GM12878 (cell line): Measurements from ENCODE around the gene COL6A1. TPM values are rescaled to one million over a fixed set of nuclear protein-coding genes. Genes with fewer than 3 reads are reported as not detected.

Experiments used
- ATAC-seq: fragments of 200-7000 bp; cut with Tn5 transposase; 3 replicates; pipeline ENCODE4 v1.9.1; 2020; ENCODE audit warnings: mild to moderate bottlenecking, moderate library complexity
- BruUV-seq: library from RNA; stranded (reverse); fragments of 400-500 nt; replicated peaks from 2 replicates; lab custom pipeline; 2021; lab: Mats Ljungman, UMichigan
- CTCF ChIA-PET: fragments of 300-600 bp; sonication (Branson Sonifier 250); formaldehyde crosslinking; extraction: SDS; loops from one replicate; lab custom pipeline; 2021; ENCODE audit warnings: inconsistent platforms; lab: Yijun Ruan, JAX
- POLR2A ChIA-PET: fragments of 350-600 bp; formaldehyde crosslinking; extraction: SDS; loops from one replicate; lab custom pipeline; 2021; ENCODE audit warnings: inconsistent platforms; lab: Charles Lee
- RAD21 ChIA-PET: fragments of 300-600 bp; sonication (Branson Sonifier 250); formaldehyde crosslinking; loops from one replicate; lab custom pipeline; 2023; ENCODE audit warnings: antibody characterized with exemption; ENCODE audit not compliant: unreplicated experiment; lab: Charles Lee
- SMC1A ChIA-PET: fragments of 300-600 bp; sonication (Branson Sonifier 250); formaldehyde crosslinking; loops from one replicate; lab custom pipeline; 2023; ENCODE audit not compliant: unreplicated experiment, uncharacterized antibody; lab: Charles Lee
- DNase-seq: peaks from one replicate; pipeline ENCODE4 v3.0.0-alpha.2; 2011; ENCODE audit warnings: low read depth, low spot score
- FAIRE-seq: peaks from 3 replicates; lab custom pipeline; 2011; peaks lifted over from hg19 to GRCh38; lab: Jason Lieb, UNC
- H2AFZ ChIP-seq: 2 replicates; pipeline ENCODE4 v1.6.0; 2011; ENCODE audit warnings: low read depth, low read length, control low read depth; ENCODE audit not compliant: control insufficient read depth
- H3K27ac ChIP-seq: 2 replicates; pipeline ENCODE4 v1.5.1; 2011; ENCODE audit warnings: control low read depth; ENCODE audit not compliant: control insufficient read depth, insufficient read depth
- H3K27me3 ChIP-seq, 2 experiments: replicated peaks in 1 of 2; 2 replicates each; pipeline versions ENCODE4 v1.6.0 to v1.6.1; 2011; ENCODE audit warnings: low read length in 1 of 2; ENCODE audit not compliant: control insufficient read depth in 2 of 2, insufficient read depth in 2 of 2
- H3K36me3 ChIP-seq, 2 experiments: 2 replicates each; pipeline ENCODE4 v1.5.1; 2011; ENCODE audit warnings: low read length in 1 of 2; ENCODE audit not compliant: control insufficient read depth in 2 of 2, insufficient read depth in 2 of 2
- H3K4me1 ChIP-seq: 2 replicates; pipeline ENCODE4 v1.6.1; 2011; ENCODE audit warnings: mild to moderate bottlenecking, low read length, moderate library complexity, mixed read lengths; ENCODE audit not compliant: control insufficient read depth, insufficient read depth
- H3K4me2 ChIP-seq: 2 replicates; pipeline ENCODE4 v1.6.0; 2011; ENCODE audit warnings: control low read depth; ENCODE audit not compliant: control insufficient read depth, insufficient read depth
- H3K4me3 ChIP-seq: fragments of 200-600 bp; sonication (generic); 2 replicates; pipeline ENCODE4 v1.5.1; 2016
- H3K79me2 ChIP-seq: 2 replicates; pipeline ENCODE4 v1.6.0; 2011; ENCODE audit warnings: low read length; ENCODE audit not compliant: control insufficient read depth, insufficient read depth
- H3K9ac ChIP-seq: 2 replicates; pipeline ENCODE4 v1.8.0; 2011; ENCODE audit warnings: low read length, control low read depth, mixed read lengths; ENCODE audit not compliant: control insufficient read depth, insufficient read depth
- H3K9me3 ChIP-seq: replicated peaks from 3 replicates; pipeline ENCODE4 v1.5.1; 2011; ENCODE audit warnings: mild to moderate bottlenecking, low read length; ENCODE audit not compliant: control insufficient read depth, insufficient read depth
- H4K20me1 ChIP-seq: 2 replicates; pipeline ENCODE4 v1.6.0; 2011; ENCODE audit not compliant: control insufficient read depth, insufficient read depth
- ASH2L ChIP-seq: fragments of 300-600, 200-600 bp; sonication (generic); IDR thresholded peaks from 2 replicates; pipeline ENCODE4 v1.6.1; 2017; ENCODE audit warnings: low read depth, mild to moderate bottlenecking, borderline replicate concordance
- CBFB ChIP-seq: IDR thresholded peaks from 2 replicates; pipeline ENCODE4 v1.6.1; 2016; ENCODE audit warnings: antibody characterized with exemption, low read depth
- HDGF ChIP-seq: fragments of 450-650 bp; IDR thresholded peaks from 2 replicates; pipeline ENCODE4 v1.6.1; 2016; ENCODE audit warnings: antibody characterized with exemption
- MTA3 ChIP-seq: IDR thresholded peaks from 2 replicates; pipeline ENCODE4 v1.6.1; 2012; ENCODE audit warnings: low read length, inconsistent platforms, borderline replicate concordance
- NR2C1 ChIP-seq: fragments of 450-650 bp; IDR thresholded peaks from 2 replicates; pipeline ENCODE4 v1.6.1; 2017; ENCODE audit warnings: antibody characterized with exemption, mild to moderate bottlenecking, moderate library complexity
- RAD21 ChIP-seq: IDR thresholded peaks from 2 replicates; pipeline ENCODE4 v1.6.1; 2011; ENCODE audit warnings: mild to moderate bottlenecking, low read depth, low read length, moderate library complexity; ENCODE audit not compliant: insufficient read depth
- RAD51 ChIP-seq: fragments of 450-650 bp; IDR thresholded peaks from 2 replicates; pipeline ENCODE4 v1.6.1; 2016; ENCODE audit warnings: moderate library complexity, mild to moderate bottlenecking, inconsistent platforms
- SIN3A ChIP-seq: IDR thresholded peaks from 2 replicates; pipeline ENCODE4 v1.6.1; 2012; ENCODE audit warnings: low read depth, low read length, improper control_type of control experiment
- SMARCA5 ChIP-seq: fragments of 450-650 bp; IDR thresholded peaks from 2 replicates; pipeline ENCODE4 v1.6.1; 2017; ENCODE audit warnings: mild to moderate bottlenecking
- TCF12 ChIP-seq: IDR thresholded peaks from 2 replicates; pipeline ENCODE4 v1.6.1; 2011; ENCODE audit warnings: low read depth, mild to moderate bottlenecking, low read length
- YBX1 ChIP-seq: fragments of 450-650 bp; IDR thresholded peaks from 2 replicates; pipeline ENCODE4 v1.6.1; 2016; ENCODE audit warnings: antibody characterized with exemption
- ZNF384 ChIP-seq: IDR thresholded peaks from 2 replicates; pipeline ENCODE4 v1.6.1; 2012; ENCODE audit warnings: low read depth, mild to moderate bottlenecking, low read length, improper control_type of control experiment, borderline replicate concordance
- ZNF687 ChIP-seq: fragments of 450-650 bp; IDR thresholded peaks from 2 replicates; pipeline ENCODE4 v1.6.1; 2017; ENCODE audit warnings: mild to moderate bottlenecking, moderate library complexity
- whole genome bisulfite sequencing: methylation state at CpG from one replicate; pipeline ENCODE4 v1.1.6; 2016; ENCODE audit warnings: low lambda C conversion rate; ENCODE audit not compliant: insufficient replicate concordance, insufficient coverage; ENCODE audit errors: missing lambda C conversion rate; 5-methylcytosine and 5-hydroxymethylcytosine counted together
- in situ Hi-C: fragments of 300-500 bp; cut with MboI; formaldehyde crosslinking; loops from 9 replicates; pipeline ENCODE4 v1.14.3; 2018; ENCODE audit warnings: mixed read lengths
- intact Hi-C: fragments of 100-400 bp; cut with micrococcal nuclease; formaldehyde crosslinking; loops from one replicate; pipeline ENCODE4 v1.14.2; 2022; ENCODE audit not compliant: unreplicated experiment
- polyA plus RNA-seq, 11 experiments: library from polyadenylated mRNA; depleted of rRNA in 4 of 11; unstranded in 6 of 11; stranded (reverse) in 5 of 11; fragments of >200 nt; fragmentation: Nextera tagmentation in 4 of 11; fragmentation: Illumina TruSeq in 1 of 11; extraction: Ambion mirVana in 4 of 11; extraction: Trizol in 1 of 11; gene quantifications; 1 replicate in 1 of 11; 2 replicates in 10 of 11; pipeline versions ENCODE4 v1.2.1 to v1.2.3, GENCODE V29; 2011 to 2016; ENCODE audit warnings: inconsistent platforms in 2 of 11, missing spikeins in 2 of 11, low read depth in 1 of 11
- total RNA-seq, 4 experiments: library from RNA; depleted of rRNA in 3 of 4; stranded (reverse); fragments of >200 nt in 3 of 4; fragmentation: Illumina TruSeq in 1 of 4; extraction: Trizol in 1 of 4; gene quantifications; 2 replicates each; pipeline versions ENCODE4 v1.2.1 to v1.2.3, GENCODE V29; 2013 to 2021
- TF ChIP-seq, protein P1 (sequence below): IDR thresholded peaks from 2 replicates; pipeline ENCODE4 v1.6.1; 2011; ENCODE audit warnings: mild to moderate bottlenecking, low read depth, low read length, moderate library complexity; ENCODE audit not compliant: insufficient replicate concordance
- TF ChIP-seq, protein P2 (sequence below): IDR thresholded peaks from 2 replicates; pipeline ENCODE4 v1.6.1; 2011; ENCODE audit warnings: borderline replicate concordance, low read depth, mild to moderate bottlenecking, moderate library complexity, mixed read lengths, low read length; ENCODE audit not compliant: insufficient read depth; ENCODE audit errors: extremely low read length
- TF ChIP-seq, protein P3 (sequence below): fragments of 450-650 bp; IDR thresholded peaks from 2 replicates; pipeline ENCODE4 v1.6.1; 2016; ENCODE audit warnings: mild to moderate bottlenecking, moderate library complexity, borderline replicate concordance

The COL6A1 gene
- total and polyA plus RNA-seq, 10 of the 15 experiments (the other 5 are each of a cell fraction or from before 2014, with no cell fraction given): 0.12 to 1.3 (median 0.20) TPM; not detected in 7

- CTCF ChIA-PET: no interaction called here
- TF ChIP-seq ASH2L (no peak), TCF12 (no peak), MTA3 (no peak), ZNF687 (no peak), YBX1 (no peak), RAD51 (no peak), HDGF (no peak), NR2C1 (no peak), SMARCA5 (no peak), CBFB (no peak), SIN3A (no peak), ZNF384 (no peak), RAD21 (no peak)
- TF ChIP-seq, protein P1, sequence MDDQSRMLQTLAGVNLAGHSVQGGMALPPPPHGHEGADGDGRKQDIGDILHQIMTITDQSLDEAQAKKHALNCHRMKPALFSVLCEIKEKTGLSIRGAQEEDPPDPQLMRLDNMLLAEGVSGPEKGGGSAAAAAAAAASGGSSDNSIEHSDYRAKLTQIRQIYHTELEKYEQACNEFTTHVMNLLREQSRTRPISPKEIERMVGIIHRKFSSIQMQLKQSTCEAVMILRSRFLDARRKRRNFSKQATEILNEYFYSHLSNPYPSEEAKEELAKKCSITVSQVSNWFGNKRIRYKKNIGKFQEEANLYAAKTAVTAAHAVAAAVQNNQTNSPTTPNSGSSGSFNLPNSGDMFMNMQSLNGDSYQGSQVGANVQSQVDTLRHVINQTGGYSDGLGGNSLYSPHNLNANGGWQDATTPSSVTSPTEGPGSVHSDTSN: no peak
- TF ChIP-seq, protein P2, sequence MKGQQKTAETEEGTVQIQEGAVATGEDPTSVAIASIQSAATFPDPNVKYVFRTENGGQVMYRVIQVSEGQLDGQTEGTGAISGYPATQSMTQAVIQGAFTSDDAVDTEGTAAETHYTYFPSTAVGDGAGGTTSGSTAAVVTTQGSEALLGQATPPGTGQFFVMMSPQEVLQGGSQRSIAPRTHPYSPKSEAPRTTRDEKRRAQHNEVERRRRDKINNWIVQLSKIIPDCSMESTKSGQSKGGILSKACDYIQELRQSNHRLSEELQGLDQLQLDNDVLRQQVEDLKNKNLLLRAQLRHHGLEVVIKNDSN: no peak
- TF ChIP-seq, protein P3, sequence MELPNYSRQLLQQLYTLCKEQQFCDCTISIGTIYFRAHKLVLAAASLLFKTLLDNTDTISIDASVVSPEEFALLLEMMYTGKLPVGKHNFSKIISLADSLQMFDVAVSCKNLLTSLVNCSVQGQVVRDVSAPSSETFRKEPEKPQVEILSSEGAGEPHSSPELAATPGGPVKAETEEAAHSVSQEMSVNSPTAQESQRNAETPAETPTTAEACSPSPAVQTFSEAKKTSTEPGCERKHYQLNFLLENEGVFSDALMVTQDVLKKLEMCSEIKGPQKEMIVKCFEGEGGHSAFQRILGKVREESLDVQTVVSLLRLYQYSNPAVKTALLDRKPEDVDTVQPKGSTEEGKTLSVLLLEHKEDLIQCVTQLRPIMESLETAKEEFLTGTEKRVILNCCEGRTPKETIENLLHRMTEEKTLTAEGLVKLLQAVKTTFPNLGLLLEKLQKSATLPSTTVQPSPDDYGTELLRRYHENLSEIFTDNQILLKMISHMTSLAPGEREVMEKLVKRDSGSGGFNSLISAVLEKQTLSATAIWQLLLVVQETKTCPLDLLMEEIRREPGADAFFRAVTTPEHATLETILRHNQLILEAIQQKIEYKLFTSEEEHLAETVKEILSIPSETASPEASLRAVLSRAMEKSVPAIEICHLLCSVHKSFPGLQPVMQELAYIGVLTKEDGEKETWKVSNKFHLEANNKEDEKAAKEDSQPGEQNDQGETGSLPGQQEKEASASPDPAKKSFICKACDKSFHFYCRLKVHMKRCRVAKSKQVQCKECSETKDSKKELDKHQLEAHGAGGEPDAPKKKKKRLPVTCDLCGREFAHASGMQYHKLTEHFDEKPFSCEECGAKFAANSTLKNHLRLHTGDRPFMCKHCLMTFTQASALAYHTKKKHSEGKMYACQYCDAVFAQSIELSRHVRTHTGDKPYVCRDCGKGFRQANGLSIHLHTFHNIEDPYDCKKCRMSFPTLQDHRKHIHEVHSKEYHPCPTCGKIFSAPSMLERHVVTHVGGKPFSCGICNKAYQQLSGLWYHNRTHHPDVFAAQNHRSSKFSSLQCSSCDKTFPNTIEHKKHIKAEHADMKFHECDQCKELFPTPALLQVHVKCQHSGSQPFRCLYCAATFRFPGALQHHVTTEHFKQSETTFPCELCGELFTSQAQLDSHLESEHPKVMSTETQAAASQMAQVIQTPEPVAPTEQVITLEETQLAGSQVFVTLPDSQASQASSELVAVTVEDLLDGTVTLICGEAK: no peak
Observed at GRCh38 chr21:46054451-46054881, 72.9 kb downstream of the COL6A1 start.

More at GRCh38 chr21:46054451-46054881, 72.9 kb downstream of the COL6A1 start:
- Histone ChIP-seq H3K9me3 (no peaks in the 10 kb centered on the region; the same call in 2 of the 3 replicates), H3K27ac (no peak overlapping the region), H3K27me3 (no peaks in the 10 kb centered on the region), H3K9ac (no peak overlapping the region), H4K20me1 (no peaks in the 10 kb centered on the region), H3K4me2 (no peak overlapping the region), H3K36me3 (no peaks in the 10 kb centered on the region), H3K4me3 (no peak overlapping the region), H3K79me2 (no peaks in the 10 kb centered on the region), H2AFZ (no peak overlapping the region), H3K4me1 (peaks cover 3% of the 10 kb centered on the region; the same call in 1 of the 2 replicates)
- SMC1A ChIA-PET: no interaction called here
- RAD21 ChIA-PET: no interaction called here
- in situ Hi-C loops (no loop called here), intact Hi-C loops (no loop called here)
- POLR2A ChIA-PET: no interaction called here
- BruUV-seq: no TSS peak
- FAIRE-seq (no peak), DNase-seq (no peak), ATAC-seq (no peak)
- WGBS: 84% methylated on average over 9 of the region's 12 CpGs
